Measurements from ENCODE around the gene SHQ1.

Gene SHQ1

GRCh38 chr3:72786668-72787067 lies 61.6 kb downstream of the SHQ1 start:
- H3K36me3 ChIP-seq (ENCODE audit: control insufficient read depth, insufficient read depth, low read length), result peaks cover 3% of the 10 kb centered on the region; the same call in 1 of the 2 replicates
- no peak for DNase-seq (ENCODE audit: extremely low read depth, insufficient read length)

GRCh38 chr3:72784226-72784625 lies 64.0 kb downstream of the SHQ1 start:
- no peak for DNase-seq (ENCODE audit: extremely low read depth, insufficient read length)
- Histone ChIP-seq H3K4me3 (replicated peaks; ENCODE audit: low read depth, low read length) (no peak overlapping the region), H3K27me3 (replicated peaks; ENCODE audit: control insufficient read depth, insufficient read depth, low read length) (no peaks in the 10 kb centered on the region), H3K36me3 (ENCODE audit: control insufficient read depth, insufficient read depth, low read length) (peaks cover 3% of the 10 kb centered on the region; the same call in 1 of the 2 replicates)
- no peak for TF ChIP-seq CTCF (IDR thresholded peaks at IDR 0.05; ENCODE audit: insufficient read depth, low read length, poor library complexity, severe bottlenecking)

More at GRCh38 chr3:72786668-72787067, 61.6 kb downstream of the SHQ1 start:
- no peak overlapping the region for H3K4me3 ChIP-seq (replicated peaks; ENCODE audit: low read depth, low read length)
- no peak for TF ChIP-seq CTCF (IDR thresholded peaks at IDR 0.05; ENCODE audit: insufficient read depth, low read length, poor library complexity, severe bottlenecking)
- no peaks in the 10 kb centered on the region for H3K27me3 ChIP-seq (replicated peaks; ENCODE audit: control insufficient read depth, insufficient read depth, low read length)

GRCh38 chr3:72782521-72782920 lies 65.7 kb downstream of the SHQ1 start:
- no peak for DNase-seq (ENCODE audit: extremely low read depth, insufficient read length)
- Histone ChIP-seq H3K4me3 (replicated peaks; ENCODE audit: low read depth, low read length) (no peak overlapping the region), H3K36me3 (ENCODE audit: control insufficient read depth, insufficient read depth, low read length) (peaks cover 3% of the 10 kb centered on the region; the same call in 1 of the 2 replicates), H3K27me3 (replicated peaks; ENCODE audit: control insufficient read depth, insufficient read depth, low read length) (no peaks in the 10 kb centered on the region)
- TF ChIP-seq CTCF (IDR thresholded peaks at IDR 0.05; ENCODE audit: insufficient read depth, low read length, poor library complexity, severe bottlenecking), result no peak

GRCh38 chr3:72769758-72770540 lies 78.3 kb downstream of the SHQ1 start:
- H3K4me3 ChIP-seq (replicated peaks; ENCODE audit: low read depth, low read length), result no peak overlapping the region
- no peaks in the 10 kb centered on the region for H3K27me3 ChIP-seq (replicated peaks; ENCODE audit: control insufficient read depth, insufficient read depth, low read length)
- DNase-seq (ENCODE audit: extremely low read depth, insufficient read length), result no peak
- no peak for TF ChIP-seq CTCF (IDR thresholded peaks at IDR 0.05; ENCODE audit: insufficient read depth, low read length, poor library complexity, severe bottlenecking)
- no peaks in the 10 kb centered on the region; the same call in none of the 2 replicates for H3K36me3 ChIP-seq (ENCODE audit: control insufficient read depth, insufficient read depth, low read length)

GRCh38 chr3:72768936-72769335 lies 79.3 kb downstream of the SHQ1 start:
- H3K27me3 ChIP-seq (replicated peaks; ENCODE audit: control insufficient read depth, insufficient read depth, low read length), result no peaks in the 10 kb centered on the region
- H3K4me3 ChIP-seq (replicated peaks; ENCODE audit: low read depth, low read length), result no peak overlapping the region
- no peaks in the 10 kb centered on the region; the same call in none of the 2 replicates for H3K36me3 ChIP-seq (ENCODE audit: control insufficient read depth, insufficient read depth, low read length)
- no peak for DNase-seq (ENCODE audit: extremely low read depth, insufficient read length)
- no peak for TF ChIP-seq CTCF (IDR thresholded peaks at IDR 0.05; ENCODE audit: insufficient read depth, low read length, poor library complexity, severe bottlenecking)
